Activated T-cell treated with anti-CD3 and anti-CD28 coated beads for 4 hours (primary cell): Measurements from ENCODE around the gene CATSPER2.
"Not testable (repeated sequence)": the region's sequence is repeated elsewhere in the genome, so short reads cannot be mapped to it uniquely, and the experiment has no call there.

Experiments
- DNase-seq: peaks from one replicate; pipeline ENCODE4 v3.0.0-alpha.2; 2020

CATSPER2 gene

DNA sequence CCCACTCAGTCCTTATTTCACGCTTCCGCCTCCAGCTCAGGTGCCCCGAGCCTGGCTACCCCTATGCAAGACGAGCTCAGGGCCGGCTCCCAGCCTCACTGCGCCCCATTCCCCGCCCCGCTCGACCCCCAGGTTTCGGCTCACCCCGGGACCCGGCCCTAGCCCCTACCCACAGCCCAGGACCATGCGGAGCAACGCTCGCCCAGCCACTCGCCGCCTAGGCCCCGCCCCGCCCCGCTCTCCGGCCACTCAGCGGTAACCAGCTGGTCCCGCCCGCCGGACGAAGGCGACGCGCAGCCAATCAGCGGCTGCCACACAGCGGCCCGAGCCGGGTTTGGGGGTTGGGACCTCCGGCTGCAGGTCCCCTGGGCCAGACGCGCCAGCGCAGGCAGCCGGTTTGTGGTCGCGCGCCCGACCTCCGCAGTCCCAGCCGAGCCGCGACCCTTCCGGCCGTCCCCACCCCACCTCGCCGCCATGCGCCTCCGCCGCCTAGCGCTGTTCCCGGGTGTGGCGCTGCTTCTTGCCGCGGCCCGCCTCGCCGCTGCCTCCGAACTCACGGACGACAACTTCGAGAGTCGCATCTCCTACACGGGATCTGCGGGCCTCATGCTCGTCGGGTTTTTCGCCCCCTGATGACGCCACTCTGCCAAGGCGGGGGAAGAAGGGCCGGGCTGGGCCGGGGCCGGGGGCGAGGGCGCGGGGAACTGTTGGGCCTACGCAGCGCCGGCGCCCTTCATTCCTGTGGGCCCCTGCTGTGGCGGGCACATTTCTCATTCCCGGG lies at the start of gene CATSPER2:
Gene CATSPER2 (minus strand): TSS at position 196 of the 781 bp plus-strand sequence. CDS start 783 bp downstream, outside the sequence.
- DNase-seq = no peak

DNA sequence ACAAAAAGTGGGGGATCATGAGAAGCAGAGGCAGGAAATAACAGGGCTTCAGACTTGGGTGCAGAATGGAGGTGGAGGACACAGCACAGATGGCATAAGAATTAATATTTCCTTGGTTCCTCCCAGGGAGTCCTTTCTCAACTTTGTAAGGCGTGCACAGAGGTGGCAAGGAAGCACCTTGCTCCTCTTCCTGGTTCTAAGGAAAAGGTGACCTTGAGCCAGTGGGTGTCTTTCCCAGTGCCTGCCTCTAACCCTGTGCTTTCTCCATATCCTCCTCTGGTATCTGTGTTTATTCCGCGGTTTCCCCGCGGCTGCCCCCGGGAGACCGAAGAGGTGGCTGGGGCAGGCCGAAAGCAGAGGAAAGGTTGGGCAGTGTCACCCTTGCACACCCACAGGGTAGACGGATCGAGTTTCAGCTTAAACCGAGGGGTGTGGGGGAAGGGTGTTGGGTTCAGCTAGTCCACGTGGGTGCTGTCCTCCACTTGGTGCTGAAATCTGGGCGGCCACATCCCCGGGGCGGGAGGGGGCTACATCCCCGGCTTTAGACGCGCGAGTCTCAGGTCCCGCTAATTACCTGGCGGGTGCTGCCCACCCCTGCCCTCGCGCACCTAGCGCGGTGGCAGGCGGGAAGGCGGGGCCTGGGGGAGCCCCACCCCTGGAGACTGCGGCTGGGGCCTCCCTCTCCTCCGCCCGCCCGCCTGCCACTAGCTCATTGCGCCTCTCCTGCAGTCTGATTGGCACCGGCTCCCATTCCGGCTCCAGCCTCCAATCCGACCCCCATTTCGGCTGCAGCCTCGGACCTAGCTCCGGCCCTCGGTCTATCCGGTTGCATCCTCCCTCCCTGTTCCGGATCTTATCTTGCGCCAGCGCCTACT lies 44.7 kb upstream of the CATSPER2 start, which contains the start of gene CKMT1A:
Gene CKMT1A (plus strand): TSS at position 712 of the 875 bp plus-strand sequence. CDS start 192 bp downstream, outside the sequence.
- DNase-seq = not testable (repeated sequence)

DNA sequence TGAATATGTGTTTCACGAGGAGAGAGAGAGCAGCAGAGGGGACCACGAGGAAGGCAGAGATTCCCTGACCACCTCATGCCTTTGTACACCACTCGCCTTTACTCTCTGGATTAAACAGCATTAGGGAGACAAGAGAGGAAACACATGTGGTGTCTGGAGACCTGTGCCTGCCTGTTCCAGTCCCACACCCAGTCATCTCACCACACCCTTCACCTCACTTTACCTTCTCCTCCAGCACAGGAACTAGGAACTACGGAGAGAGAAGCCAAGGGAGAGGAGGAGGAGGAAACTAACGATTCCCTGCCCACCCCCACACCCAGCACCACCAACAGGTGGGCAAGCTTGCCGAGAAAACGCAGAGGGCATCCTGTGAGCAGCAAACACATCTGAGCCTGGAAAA lies 44.0 kb upstream of the CATSPER2 start:
- DNase-seq = not testable (repeated sequence)

DNA sequence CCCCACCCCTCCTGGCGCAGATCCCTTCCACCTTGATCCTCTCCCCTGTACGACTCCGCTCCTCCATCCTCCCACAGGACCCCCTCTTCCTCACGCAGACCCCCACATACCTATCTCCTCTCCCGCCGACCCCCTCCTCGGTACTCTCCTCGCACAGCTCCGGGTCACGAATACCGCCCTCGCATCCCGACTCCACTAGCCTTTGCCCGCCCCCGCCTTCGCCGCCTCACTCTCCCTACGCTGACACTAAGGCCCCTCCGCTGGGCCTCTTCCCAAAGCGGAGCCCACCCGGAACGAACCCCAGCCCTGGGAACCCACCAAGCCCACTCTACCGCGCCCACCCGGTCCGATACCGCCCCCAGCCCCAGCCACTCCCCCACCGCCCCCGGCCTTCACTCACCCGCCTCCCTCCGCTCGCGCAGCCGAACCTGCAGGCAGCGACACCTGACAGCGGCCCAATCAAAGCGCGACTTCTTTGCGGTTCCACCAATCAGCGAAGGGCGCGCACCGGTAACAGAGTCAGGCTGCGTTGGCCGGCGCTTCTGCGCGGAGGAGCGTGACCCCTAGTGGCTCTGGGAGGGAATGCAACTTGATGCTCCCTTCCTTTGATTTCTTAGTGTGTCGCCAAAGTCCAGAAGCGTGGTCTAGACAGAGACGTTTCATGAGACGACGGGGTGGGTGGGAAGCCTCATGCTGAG lies 41.1 kb upstream of the CATSPER2 start:
- DNase-seq = not testable (repeated sequence)

DNA sequence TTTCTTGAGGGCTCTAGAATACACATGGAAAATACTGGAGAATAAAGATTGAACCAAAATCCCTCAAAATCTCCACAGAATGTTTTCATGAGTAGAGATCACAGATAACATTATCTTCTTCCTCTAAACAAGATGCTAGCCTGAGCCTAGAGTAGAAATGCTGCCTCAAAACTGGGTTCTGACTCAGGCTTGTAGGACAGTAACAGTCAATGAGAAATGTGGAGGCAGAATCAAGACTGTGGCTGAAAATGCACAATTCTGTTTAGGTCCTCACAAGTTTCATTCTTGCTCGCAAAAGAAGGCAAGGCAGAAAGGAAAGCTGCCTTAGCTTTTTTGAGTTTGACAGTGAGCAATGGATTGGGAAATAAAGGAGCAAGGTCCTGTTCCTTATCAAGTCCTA lies 25.5 kb upstream of the CATSPER2 start:
- not testable (repeated sequence) for DNase-seq

DNA sequence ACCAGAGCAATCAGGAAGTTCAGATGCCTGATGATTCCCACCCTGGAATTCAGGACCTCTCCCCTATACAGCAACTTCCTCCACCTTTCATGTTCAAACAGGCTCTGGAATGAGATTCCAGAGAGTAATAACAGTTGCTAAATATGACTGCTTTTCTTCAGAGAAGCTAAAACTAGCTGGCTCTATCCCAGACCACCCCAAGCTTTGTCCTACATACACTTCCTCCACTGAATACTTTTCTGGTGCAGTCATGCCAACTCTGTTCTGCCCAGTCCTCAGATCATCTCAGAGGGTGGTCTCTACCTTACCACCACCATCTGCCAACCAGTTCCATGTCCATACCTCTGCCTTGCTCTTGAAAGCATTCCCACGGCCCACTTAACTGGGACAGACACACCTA lies 17.5 kb upstream of the CATSPER2 start:
- not testable (repeated sequence) for DNase-seq

DNA sequence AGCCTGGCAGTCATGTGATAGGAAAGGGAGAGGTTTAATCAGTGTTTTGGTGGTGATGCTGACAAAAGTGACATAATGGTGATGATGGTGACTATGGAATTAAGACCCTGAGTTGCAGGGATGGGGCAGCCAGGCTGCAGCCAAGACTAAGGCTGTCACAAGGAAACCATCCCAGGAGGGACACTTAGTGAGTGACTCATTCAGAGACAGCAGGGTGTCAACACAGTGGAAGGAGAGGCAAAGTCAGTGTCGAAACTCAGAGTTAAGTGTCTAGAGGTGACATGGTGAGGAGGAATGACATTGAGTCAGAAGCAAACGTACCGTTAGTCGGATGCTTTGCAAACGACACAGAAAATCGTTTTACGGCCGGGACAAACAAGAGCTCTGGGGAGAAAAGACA lies 14.7 kb upstream of the CATSPER2 start:
- not testable (repeated sequence) for DNase-seq

DNA sequence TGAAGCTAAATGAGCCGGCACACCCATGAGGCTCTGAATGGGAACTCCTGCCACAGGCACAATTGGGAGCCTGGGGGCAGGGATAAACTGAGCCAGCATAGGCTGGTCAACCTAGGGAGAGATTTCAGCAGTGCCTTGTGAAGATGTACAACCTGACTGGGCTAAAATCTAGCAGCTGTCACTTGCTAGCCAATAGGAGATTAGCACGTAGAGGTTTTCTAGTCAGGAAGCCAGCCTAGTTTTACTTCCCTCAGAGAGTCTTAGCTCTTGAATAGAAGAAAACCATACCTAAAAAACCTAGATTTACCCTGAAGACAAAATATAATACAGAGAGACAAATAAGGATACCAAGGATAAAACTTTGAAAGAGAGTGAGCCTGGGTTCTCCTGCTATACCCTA lies 13.6 kb upstream of the CATSPER2 start:
- not testable (repeated sequence) for DNase-seq

DNA sequence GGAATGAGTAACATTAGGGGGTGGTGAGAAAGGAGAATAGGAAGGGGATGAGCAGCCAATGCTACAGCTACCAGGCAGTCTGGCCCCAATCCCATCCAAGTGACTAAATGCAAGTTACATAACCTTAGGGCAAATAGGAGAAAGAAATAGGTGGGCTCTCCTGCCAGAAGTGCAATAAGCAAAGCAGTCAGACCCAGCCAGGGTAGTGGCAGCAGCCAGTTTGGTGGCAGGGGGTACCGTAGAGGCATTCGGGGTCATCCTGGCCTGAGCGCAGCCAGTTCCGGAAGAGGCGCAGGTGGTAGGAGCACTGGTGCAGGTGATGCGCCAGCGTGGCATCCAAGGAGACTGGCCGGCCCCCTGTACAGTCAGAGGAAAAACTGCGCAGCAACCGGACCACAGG lies 11.1 kb upstream of the CATSPER2 start:
- DNase-seq = not testable (repeated sequence)

DNA sequence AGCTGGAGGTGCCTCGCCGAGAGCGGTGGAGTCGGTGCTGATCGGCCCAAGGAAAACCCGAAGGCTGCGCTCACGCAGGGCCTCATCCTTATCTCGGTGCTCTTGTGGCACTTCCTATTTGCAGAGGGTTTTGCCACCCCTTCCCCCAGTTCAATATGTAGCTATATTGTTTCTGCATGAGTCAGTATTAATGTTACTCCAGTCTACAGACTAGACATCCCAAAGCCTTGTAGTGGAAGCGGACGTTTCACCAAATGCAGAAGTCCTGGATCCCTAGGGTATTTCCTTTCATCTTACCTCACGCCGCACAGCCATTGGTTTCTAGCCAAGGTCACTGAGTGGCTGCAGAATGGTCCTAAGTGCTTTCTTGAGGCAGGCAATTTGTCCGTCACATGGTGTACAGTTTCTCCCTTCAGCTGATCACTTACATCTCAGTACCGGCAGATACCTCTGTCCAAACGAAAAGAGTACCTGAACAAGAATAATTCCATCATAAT lies 834 bp upstream of the CATSPER2 start:
- not testable (repeated sequence) for DNase-seq

DNA sequence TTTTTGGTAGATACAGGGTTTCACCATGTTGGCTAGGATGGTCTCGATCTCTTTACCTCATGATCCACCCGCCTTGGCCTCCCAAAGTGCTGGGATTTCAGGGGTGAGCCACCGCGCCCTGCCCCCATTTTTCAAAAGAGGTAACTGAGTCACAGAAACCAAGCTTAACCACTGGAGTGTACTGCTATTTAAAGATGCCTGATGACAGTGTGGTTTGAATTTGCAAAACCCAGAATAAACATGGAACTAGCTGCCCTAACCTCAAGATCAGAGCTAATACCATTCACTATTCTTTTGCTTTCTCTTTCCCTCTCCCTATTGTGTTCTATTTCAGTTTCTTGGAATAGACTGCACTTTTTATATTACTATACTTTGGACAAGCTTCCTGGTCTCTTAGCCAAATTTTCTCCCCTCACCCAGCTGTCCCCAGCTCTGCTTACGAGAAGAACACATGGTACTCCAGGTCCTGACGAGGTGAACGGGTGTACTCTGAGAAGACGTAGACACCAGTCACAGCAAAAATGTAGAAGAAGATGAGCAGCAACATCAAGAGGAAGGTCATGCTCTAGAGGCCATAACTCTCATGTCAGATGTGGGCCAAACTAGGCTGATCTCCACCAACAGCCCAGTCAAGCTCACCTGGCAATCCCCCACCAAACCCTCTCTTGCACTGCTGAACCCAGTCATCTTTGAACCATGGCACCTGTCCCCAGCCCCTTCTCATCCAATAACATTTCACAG lies 10.0 kb downstream of the CATSPER2 start:
- not testable (repeated sequence) for DNase-seq

DNA sequence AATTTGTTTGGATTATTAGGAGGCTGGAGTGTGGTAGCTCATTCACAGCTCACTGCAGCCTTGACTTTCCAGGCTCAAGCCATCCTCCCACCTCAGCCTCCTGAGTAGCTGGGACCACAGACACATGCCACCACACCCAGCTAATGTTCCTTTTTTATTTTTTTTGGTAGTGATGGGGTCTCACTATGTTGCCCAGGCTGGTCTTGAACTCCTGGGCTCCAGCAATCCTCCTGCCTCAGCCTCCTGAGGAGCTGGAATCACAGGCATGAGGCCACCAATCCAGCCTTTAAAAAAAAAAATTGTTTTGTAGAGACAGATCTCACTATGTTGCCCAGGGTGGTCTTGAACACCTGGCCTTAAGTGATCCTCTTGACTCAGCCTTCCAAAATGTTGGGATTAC lies 21.7 kb downstream of the CATSPER2 start:
- not testable (repeated sequence) for DNase-seq

DNA sequence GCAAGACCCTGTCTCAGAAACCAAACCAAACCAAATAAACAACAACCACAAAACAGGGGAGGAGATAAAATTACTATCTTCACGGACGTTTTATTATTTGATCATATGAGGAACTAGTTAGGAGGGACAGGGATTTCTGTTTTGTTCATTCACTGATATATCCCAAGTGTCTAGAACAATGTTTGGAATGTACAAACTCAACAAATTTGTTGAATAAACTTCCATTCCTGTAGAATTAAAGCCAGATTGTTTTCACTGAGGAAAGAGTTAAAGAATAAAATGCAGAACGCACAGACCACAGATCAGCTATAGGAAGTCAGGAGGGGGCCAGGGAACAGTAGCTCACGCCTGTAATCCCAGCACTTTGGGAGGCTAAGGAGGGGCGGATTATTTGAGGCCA lies 23.5 kb downstream of the CATSPER2 start:
- DNase-seq = no peak

DNA sequence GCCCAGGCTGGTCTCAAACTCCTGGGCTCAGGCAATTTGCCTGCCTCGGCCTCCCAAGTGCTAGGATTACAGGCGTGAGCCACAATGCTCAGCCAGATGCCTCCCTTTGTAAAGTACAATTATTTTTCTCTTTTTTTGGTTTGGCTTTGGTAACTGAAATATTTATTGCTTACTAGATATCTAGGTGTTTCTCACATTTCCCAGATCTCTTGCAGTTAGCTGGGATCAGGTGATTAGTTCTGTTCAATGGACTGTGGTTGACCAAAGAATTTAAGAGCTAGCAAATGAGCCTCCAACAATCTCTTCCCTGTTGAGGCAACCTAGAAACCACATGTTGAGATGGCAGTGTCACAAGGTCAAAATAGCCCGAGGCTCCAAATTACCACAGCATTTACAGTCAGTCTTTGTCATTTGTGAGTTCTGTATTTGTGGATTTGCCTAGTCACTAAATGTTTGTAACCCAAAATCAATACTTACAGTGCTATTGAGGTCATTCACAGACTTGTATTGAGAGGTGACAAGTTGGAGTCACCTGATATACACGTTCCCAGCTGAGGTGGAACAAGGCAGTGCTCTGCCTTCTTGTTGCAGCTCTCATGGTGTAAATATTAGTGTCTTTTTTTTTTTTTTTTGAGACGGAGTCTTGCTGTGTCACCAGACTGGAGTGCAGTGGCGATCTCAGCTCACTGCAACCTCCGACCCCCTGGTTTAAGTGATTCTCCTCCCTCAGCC lies 26.4 kb downstream of the CATSPER2 start:
- not testable (repeated sequence) for DNase-seq

DNA sequence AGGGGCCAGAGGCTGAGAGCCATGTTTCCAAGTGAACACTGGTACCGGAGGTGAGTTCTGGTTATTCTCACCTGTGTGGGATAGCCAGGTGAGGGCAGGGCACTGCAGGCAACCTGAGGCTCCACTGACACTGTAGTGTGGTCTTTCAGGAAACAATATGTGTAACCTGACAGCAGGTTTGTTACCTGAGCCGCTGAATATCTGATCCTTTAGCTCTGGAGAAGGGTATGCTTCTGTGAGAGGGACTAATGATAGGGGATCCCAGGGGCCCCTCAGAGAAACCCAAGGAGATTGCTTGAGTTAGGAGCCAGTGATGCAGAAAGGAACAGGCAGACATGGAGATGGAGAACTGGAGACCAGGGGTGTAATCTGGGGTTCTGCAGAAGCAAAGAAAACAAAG lies 29.9 kb downstream of the CATSPER2 start, which contains the start of gene STRC:
Gene STRC (minus strand): TSS at position 101 of the 400 bp plus-strand sequence. CDS start 78 bp downstream, at position 23.
- DNase-seq = not testable (repeated sequence)

DNA sequence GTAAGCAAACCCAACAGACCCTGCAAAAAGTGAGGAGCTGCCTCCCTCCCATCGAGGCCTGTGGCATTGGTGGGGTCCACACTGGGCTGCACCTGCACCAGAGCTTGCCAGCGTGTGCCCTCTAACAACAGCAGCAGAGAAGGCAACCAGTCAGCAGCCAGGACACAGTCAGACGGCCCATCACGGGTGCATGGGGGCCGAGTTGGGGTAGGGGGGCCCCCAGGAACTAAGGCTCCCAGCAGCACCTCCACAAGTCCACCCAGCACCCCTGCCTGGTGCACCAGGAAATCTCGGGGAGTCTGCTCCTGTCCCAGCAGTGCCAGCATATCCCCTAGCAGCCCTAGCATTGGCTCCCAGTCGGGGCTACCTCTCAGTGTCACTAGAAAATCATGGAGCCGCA lies 30.9 kb downstream of the CATSPER2 start:
- not testable (repeated sequence) for DNase-seq

DNA sequence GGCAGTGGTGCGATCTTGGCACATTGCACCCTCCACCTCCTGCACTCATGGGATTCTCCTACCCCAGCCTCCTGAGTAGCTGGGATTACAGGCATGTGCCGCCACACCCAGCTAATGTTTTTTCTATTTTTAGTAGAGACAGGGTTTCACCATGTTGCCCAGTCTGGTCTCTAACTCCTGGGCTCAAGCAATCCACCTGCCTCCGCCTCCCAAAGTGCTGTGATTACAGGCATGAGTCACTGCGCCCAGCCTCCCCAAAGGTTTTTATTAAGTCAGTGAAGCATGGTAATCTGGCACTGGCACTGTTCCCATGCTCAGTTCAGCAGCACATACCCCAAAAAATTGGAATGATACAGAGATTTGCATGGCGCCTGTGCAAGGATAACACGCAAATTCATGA lies 46.4 kb downstream of the CATSPER2 start:
- not testable (repeated sequence) for DNase-seq

DNA sequence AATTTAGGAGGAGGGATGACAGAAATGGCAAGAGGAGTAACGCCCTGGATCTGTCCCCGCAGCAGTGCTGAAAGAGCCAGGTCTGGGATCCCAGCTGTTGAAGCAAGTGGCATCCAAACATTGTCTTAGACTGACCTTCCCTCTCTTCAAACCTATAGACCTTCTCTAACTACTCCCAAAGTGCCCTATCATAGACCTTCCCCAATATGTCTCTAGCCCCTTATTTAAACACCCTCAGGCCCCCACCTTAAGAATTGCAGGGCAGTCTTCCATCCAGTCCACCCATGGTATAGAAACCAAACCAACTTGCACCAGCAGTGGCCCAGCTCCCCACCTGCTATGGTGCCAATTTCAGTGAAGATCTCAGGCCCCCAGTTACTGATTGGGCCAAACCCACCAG lies 48.4 kb downstream of the CATSPER2 start:
- DNase-seq = not testable (repeated sequence)

DNA sequence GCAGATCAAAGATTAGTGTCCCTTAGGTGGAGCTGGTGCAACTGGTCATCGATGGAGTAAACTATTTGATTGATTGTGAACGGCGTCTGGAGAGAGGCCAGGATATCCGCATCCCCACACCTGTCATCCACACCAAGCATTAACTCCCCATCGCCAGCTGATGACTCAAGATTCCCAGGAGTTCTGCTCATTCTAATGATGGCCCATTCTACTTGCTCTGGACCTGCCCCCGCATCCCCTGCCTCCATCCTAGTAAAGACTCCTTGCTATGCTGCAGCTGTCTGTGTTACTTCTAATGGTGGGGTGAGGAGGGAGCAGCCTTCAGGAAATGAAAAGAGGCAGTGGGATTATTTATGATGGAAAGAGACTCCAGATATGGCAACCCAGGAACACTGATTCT lies 49.5 kb downstream of the CATSPER2 start:
- DNase-seq = not testable (repeated sequence)

DNA sequence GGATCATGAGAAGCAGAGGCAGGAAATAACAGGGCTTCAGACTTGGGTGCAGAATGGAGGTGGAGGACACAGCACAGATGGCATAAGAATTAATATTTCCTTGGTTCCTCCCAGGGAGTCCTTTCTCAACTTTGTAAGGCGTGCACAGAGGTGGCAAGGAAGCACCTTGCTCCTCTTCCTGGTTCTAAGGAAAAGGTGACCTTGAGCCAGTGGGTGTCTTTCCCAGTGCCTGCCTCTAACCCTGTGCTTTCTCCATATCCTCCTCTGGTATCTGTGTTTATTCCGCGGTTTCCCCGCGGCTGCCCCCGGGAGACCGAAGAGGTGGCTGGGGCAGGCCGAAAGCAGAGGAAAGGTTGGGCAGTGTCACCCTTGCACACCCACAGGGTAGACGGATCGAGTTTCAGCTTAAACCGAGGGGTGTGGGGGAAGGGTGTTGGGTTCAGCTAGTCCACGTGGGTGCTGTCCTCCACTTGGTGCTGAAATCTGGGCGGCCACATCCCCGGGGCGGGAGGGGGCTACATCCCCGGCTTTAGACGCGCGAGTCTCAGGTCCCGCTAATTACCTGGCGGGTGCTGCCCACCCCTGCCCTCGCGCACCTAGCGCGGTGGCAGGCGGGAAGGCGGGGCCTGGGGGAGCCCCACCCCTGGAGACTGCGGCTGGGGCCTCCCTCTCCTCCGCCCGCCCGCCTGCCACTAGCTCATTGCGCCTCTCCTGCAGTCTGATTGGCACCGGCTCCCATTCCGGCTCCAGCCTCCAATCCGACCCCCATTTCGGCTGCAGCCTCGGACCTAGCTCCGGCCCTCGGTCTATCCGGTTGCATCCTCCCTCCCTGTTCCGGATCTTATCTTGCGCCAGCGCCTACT lies 55.1 kb downstream of the CATSPER2 start, which contains the start of gene CKMT1B:
Gene CKMT1B (plus strand): TSS at position 700 of the 863 bp plus-strand sequence. CDS start 192 bp downstream, outside the sequence.
- DNase-seq = not testable (repeated sequence)
